Inflammatory macrophage treated with lipopolysaccharide for 4 hours (primary cell): ENCODE results near the gene SLC15A4.
"Not testable (repeated sequence)": the region's sequence is repeated elsewhere in the genome, so short reads cannot be mapped to it uniquely, and the experiment has no call there.

ENCODE experiments used
- DNase-seq: peaks from one replicate; pipeline ENCODE4 v3.0.0-alpha.2; 2020

The SLC15A4 gene

DNA sequence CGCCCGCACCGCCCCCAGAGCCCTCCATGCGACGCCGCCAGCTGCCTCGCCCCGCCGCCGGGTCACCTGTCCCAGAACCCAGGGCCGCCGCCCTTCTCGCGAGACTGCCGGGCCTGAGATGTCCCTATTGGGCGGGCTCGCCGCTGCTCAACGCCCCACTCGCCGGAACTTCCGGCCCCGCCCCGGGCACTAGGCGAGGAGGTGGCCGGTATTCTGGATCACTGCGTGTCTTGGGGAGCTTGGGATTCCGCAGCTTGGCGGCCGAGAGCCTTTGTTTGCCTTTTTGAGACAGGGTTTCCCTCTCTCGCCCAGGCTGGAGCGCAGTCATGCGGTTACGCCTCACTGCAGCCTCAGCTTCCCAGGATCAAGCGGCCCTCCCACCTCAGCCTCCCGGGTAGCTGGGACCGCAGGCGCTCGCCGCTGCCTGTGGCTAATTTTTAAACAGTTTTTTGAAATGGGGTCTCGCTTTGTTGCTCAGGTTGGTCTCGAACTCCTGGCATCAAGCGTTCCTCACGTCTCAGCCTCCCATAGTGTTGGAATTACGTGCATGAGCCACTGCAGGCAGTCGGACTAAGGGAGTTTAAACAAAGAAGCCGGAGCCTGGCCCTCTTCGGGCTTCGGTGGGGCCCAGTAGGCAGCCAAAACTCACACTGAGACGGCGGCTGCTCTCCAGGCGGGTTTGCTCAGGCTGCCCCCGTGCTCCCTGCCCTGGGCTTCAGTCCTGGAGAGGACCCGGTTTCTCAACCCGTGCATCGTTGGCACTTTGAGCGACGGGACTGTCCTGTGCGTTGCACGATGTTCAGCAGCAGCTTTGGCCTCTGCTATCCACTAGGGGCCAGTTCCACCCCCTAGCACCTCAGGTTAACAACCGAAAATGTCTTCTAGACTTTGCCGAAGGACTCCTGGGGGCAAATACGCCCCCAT, at the start of gene SLC15A4:
Gene SLC15A4 (minus strand): TSS at position 43 of the 924 bp plus-strand sequence. CDS start 15 bp downstream, at position 28.
- DNase-seq: peak; percentile 97

DNA sequence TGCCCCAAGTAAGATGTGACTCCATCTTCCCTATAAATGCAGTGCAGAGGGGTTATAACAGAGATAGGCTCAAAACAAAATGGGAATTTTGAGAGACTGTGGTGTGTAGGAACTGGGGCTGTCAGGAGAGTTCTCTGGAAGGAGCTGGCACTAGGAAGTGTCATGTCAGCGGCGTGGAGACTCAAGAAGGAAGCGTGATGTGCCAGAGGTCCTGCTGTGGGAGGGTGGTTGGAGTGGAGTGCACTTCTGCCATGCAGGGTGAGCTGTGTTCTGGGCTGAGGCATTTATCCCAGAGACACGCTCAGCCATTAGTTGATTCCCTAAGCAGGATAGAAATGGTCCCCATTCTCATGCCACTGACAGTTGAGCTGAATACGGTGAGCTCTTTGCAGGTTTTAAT, 48.5 kb upstream of the SLC15A4 start:
- no peak for DNase-seq

DNA sequence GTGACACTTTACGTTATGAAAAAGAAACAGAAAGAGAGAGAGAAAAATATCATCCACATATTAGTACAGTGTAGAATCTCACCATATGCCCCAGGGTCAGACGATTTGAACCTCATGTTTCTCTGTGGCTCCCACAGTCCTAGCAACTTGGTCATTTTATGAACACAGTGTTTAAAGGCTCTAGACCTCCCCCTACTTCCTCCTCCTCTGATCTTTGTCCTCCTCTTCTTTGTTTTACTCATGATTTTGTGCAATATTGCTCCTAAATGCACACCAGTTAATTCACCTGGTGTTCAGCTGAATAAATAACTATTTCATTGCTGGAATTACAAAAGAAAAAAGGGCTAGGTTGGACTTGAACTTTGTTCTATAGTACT, 47.7 kb upstream of the SLC15A4 start:
- DNase-seq: no peak

DNA sequence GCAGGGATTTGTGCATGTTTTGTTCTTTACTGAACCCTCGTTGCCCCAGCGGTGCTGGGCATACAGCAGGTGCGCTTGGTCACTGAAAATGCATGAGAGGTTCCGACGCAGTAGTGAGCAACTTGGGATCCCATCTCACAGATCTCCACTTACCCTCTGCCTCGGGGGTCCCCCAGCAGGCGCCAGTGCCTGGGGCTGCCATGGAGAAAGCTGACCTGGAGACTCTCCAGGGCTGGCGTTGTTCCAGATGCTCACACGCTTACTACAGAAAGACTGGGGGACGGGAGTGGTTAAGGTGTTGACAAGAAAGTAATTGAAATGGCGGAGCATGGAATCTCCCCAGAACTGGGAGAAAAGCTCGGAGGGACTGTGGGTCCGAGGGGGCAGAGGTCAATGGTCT, 43.7 kb upstream of the SLC15A4 start:
- DNase-seq: no peak

DNA sequence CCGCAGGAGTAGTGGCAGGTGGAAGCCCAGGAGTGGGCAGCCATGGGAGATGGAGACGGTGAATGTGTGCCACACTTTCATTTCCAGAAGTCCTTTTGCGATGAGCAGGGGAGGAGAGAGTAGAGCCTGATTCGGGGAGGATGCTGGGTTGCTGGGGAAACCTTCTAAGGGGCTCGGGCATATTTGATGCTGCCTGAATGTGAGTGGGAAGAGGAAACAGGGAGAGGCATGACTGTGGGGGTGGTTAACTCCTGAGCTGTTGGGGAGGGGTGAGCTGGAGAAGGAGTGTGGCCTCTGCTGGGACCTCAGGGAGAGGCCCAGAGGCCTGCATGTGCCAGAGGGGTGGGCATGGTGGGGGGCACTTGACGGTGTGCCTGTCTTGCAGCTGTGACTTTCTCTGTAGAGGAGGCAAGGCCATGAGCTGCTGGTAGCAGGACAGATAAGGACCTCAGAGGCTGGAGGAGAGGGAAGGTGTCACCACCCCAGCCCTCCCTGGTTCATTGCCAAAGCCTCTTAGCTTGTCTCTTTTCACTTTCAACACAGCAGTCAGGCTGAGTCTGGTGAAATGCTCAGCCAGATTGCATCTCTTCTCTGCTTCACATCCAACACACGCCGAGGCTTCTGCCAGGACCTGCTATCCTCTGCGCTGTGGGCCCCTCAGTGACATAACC, 40.9 kb upstream of the SLC15A4 start:
- peak; percentile 37 for DNase-seq

DNA sequence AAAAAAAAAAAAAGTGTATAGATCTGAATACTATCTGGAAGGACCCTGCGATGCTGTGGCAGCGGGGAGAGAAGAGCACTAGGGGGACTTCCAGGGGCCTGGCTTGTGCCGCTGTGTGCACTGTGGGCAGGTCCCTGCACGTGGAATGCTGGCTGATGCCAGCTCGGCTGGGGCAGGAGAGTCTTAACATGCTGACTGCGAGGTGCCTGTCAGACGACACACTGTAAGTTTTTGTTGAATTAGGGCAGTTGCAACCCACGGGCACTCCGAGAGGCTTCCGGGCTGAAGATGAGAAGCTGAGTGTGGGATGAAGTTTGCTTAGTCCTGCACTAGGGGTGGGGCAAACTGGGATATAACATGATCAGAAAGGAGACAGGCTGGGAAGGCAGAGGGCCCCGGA, 40.2 kb upstream of the SLC15A4 start:
- no peak for DNase-seq

DNA sequence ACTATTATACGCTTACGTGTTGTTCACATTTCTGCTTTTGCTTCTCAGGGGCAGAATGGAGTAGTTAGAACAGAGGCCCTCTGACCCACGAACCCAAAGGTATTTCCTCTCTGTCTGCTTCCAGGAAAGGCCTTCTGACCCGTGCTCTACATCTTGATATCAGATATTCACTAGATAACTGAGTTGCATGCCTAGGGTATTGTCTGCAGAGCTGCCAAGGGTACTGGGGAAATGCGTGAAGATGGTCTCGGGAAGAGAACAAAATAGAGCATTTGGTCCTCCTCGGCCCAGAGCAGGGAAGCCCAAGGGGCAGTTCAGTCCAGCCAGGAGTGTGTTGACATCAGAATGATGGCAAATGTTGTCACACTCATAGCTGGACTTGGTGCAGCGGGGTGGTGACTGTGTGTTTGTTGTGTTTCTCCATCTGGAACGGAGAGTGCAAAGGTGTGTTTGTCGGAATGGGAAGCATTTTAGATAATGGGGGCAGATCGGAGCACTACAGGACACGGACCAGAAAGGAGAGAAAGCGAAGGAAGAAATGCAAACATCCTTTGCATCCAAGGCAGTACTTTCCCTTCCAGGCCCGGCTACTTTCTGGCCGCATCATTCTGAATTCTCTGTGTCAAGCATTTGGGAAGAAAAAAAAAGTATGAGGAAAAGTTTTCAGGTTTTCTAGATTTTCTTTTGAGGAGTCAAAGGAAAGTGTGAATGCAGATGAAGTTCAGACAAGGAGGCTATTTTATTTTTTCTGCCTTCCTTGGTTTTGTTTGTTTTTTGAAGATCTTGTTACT, 37.7 kb upstream of the SLC15A4 start:
- DNase-seq: no peak

DNA sequence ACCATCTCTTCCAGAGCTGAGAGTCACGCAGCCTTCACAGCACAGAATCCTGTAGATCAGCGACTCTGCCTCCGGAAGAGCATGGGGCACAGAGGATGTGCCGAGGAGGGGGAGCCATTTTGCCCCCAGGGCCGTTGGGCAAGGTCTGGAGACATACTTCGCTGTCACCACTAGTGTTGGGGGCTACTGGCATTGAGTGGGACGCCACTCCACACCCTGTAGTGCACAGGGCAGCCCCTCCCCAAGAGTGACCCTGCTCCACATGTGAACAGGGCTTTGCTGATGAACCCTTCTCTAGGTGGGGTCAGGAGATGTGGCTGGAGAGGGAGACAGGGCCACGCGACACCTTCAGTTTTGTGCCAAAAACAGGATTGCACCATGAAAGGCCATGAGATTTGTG, 35.6 kb upstream of the SLC15A4 start:
- no peak for DNase-seq

DNA sequence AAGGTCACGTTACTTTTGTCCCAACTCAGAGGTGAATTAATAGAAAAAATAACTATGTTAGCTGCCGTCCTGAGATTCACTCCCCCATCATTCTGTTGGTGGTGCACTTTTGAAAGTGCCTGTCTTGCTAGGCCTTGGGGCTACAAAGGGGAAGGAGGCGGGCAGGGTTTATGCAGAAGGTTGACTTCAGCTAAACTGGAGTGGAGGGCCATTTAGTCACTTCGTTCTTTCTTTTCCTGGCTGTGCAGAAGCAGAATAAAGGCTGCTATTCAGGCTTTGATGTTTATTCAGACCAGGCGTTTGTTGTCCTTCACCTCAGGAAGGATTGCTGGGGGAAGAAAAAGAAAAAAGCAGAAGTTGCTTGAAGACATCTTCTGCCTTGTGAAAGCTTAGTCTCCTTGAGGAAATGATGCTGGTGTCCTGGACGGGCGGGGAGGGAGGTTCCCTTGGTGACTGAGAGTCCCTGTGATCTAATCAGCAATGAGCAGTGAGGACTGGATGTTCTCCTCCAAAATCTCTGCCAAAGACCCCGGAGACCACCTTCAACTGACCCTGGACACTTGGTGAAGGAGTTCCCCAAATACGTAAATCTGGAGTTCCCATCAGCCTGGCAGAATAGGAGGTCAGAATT, 33.5 kb upstream of the SLC15A4 start:
- DNase-seq: peak; percentile 86

- DNase-seq: no peak
Measured at GRCh38 chr12:128856791-128857078, 33.0 kb upstream of the SLC15A4 start.

- DNase-seq: no peak
Measured at GRCh38 chr12:128856035-128856790, 32.5 kb upstream of the SLC15A4 start.

GRCh38 chr12:128853600-128854197, 29.9 kb upstream of the SLC15A4 start:
- DNase-seq: no peak

DNA sequence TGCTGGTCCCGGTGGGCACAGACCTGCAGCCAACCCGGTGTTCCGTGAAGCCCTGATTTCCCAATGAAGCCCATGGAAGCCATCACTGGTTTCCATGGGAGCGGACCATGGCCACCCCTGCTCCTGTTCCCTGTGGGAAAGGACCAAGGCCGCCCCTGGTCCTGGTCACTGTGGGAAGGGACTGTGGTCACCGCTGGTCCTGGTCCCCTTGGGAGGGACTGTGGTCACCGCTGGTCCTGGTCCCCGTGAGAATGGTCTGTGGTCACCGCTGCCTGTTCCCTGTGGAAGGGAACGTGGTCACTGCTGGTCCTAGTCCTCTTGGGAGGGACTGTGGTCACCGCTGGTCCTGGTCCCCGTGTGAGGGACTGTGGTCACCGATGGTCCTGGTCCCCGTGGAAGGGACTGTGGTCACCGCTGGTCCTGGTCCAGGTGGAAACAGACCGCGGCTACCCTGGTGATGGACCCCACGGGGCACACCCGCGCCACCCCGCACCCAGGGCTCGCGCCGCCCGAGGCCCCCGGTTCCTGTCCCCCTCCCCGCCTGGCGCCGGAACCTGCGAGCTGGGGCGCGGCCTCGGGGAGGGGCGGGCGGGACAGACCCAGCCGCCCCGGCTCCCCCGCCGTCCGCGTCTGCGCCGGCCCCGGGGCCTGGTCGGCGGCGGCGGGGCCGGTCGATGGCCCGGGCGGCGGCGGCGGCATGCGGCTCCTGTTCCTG, 29.3 kb upstream of the SLC15A4 start, which contains the start of gene GLT1D1:
Gene GLT1D1 (plus strand): TSS at position 594 of the 715 bp plus-strand sequence. CDS start 104 bp downstream, at position 698.
- DNase-seq: no peak

DNA sequence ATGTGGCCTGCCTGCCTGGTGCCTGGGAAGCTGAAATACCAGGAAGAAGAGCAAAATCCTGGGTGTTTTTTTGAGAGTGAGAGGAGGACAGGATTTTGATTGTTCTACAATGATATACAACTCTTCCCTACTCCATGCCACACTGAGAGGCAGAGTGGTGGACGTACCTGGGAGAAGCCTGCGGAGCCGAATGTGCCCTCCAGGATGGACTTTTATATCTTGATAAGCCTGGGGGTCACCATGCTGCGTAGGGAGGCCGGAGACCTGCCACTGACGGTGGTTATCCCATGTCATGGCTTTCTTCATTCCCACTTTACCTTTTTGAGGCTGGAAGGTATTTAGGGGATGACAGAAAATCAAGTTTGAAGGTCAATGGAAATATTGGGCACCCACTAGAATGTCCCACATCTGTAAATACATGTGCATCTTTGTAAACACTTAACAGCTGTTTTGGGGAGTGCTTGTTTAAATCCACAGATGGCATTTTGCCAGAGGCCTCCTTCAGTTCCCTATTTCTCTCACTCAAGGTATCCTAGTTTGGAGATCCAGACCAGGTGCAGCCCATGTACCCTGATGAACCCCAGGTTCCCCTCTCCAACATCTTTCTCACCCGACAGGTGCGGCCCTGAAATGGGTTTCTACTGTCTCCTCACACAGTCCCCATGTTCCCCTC, 28.4 kb upstream of the SLC15A4 start:
- no peak for DNase-seq

DNA sequence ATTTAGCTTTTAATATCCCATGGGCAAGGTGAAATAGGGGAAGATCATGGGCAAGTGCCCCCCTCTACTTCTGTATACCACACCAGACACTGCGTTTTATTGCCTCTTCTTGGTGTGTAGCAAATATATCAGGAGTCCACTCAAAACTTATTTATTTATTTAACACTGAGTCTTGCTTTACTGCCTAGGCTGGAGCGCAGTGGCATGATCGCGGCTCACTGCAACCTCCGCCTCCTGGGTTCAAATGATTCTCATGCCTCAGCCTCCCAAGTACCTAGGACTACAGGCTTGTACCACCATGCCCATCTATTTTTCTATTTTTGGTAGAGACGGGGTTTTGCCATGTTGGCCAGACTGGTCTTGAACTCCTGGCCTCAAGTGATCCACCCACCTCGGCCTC, 27.7 kb upstream of the SLC15A4 start:
- not testable (repeated sequence) for DNase-seq

- no peak for DNase-seq
Measured at GRCh38 chr12:128850400-128850799, 26.6 kb upstream of the SLC15A4 start.

DNA sequence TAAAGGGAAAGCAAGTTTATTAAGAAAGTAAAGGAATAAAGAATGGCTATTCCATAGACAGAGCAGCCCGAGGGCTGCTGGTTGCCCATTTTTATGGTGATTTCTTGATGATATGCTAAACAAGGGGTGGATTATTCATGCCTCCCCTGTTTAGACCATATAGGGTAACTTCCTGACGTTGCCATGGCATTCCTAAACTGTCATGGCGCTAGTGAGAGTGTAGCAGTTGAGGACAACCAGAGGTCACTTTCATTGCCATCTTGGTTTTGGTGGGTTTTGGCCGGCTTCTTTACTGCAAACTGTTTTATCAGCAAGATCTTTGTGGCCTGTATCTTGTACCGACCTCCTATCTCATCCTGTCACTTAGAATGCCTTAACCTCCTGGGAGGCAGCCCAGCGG, 26.0 kb upstream of the SLC15A4 start:
- DNase-seq: not testable (repeated sequence)

- no peak for DNase-seq
Measured at GRCh38 chr12:128848371-128848770, 24.6 kb upstream of the SLC15A4 start.

DNA sequence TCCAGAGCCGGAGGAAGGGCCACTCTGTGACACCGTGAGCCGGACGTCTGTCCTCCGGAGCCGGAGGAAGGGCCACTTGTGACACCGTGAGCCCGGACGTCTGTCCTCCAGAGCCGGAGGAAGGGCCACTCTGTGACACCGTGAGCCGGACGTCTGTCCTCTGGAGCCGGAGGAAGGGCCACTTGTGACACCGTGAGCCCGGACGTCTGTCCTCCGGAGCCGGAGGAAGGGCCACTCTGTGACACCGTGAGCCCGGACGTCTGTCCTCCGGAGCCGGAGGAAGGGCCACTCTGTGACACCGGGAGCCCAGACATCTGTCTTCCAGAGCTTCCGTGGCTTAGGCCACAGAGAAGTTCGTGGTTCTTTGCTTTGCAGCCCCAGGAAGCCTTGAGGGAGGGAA, 22.9 kb upstream of the SLC15A4 start:
- not testable (repeated sequence) for DNase-seq

DNA sequence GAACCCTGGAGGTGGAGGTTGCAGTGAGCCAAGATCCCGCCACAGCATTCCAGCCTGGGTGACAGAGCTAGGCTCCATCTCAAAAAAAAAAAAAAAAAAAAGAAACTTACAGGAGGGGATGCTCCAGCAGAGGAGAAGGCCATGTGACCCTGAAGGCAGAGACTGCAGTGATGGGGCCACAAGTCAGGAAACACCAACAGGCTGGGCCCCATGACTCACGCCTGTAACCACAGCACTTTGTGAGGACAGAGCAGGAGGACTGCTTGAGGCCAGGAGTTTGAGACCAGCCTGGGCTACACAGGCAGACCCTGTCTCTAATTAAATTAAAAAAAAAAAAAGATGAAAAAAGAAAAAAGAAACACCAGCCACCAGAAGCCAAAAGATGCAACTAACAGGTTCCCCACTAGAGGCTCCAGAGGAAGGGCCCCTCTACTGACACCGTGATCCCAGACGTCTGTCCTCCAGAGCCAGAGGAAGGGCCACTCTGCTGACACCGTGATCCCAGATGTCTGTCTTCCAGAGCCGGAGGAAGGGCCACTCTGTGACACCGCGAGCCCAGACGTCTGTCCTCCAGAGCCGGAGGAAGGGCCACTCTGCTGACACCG, 20.4 kb upstream of the SLC15A4 start:
- DNase-seq: peak; percentile 84
